ENCODE data around the gene DIPK1A. TPM values are rescaled to one million over a fixed set of nuclear protein-coding genes. Genes with fewer than 3 reads are reported as not detected.

The DIPK1A gene
- total RNA-seq = 4.6 TPM
- long read RNA-seq, transcript FAM69A-201 (5 exons, 2,574 nt) = major isoform, 8 of 17 reads
- long read RNA-seq, partial matches to known transcripts = 0 of 17 reads
- long read RNA-seq, other reads (novel, unspliced or antisense) = 7 of 17 reads

GRCh38 chr1:92961131-92961895 lies at the start of gene DIPK1A:
TSS of gene DIPK1A (minus strand) at chr1:92961462. CDS start at chr1:92961429, 33 bp downstream.
- ATAC-seq = peak; percentile 90
- intact Hi-C loops (cut with DNase I) = no loop called here

DNA sequence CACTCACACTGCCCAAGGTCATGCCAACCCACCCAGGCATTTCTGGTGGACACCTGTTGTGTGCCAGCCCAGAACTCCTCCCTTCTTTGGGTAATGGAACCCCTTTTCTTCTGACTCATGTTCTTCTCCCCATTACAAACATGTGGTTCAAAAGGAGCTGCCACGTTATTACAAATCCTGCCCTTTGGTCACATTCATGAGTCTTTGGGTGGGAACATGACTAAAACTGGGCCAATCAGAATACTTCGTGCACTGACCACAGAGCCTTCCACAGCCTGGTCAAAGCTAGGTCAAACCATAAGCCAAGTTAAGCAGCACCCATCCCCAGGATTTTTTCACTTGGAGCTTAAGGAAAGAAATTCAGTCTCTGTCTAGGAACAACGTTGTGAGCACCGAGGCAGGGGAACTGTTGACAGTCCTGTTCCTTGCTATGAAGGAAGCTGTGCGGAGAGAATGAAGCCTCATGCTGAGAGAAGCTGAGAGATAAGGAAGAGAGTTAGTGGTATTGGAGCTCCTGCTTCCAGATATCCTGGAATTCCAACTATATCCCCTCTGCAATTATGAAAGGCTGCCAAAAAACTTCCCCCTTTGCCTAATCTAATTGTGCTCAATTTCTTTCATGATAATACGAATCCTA lies 46.8 kb upstream of the DIPK1A start:
- intact Hi-C loops (cut with DNase I) = no loop called here
- ATAC-seq (peak; percentile 34), DNase-seq (no peak)
- Histone ChIP-seq H3K36me3 (no peaks in the 10 kb centered on the region), H3K4me3 (no peak overlapping the region), H3K27me3 (no peaks in the 10 kb centered on the region), H3K9me3 (no peaks in the 10 kb centered on the region), H3K27ac (no peak overlapping the region), H3K4me1 (no peaks in the 10 kb centered on the region)
- TF ChIP-seq CTCF (IDR thresholded peaks at IDR 0.05) = no peak

More at GRCh38 chr1:92961131-92961895, at the start of gene DIPK1A:
- Histone ChIP-seq H3K36me3 (no peaks in the 10 kb centered on the region), H3K9me3 (no peaks in the 10 kb centered on the region), H3K27ac (peak within 1 kb of the TSS; percentile 93), H3K4me1 (no peaks in the 10 kb centered on the region), H3K27me3 (no peaks in the 10 kb centered on the region), H3K4me3 (peak within 1 kb of the TSS; percentile 79)
- no peak for TF ChIP-seq CTCF (IDR thresholded peaks at IDR 0.05)
- DNase-seq = peak; percentile 89

GRCh38 chr1:93005252-93005598 lies 44.0 kb upstream of the DIPK1A start:
- DNase-seq (no peak), ATAC-seq (no peak)
- Histone ChIP-seq H3K9me3 (no peaks in the 10 kb centered on the region), H3K36me3 (no peaks in the 10 kb centered on the region), H3K27me3 (no peaks in the 10 kb centered on the region), H3K27ac (no peak overlapping the region), H3K4me1 (no peaks in the 10 kb centered on the region), H3K4me3 (no peak overlapping the region)
- no peak for TF ChIP-seq CTCF (IDR thresholded peaks at IDR 0.05)
- intact Hi-C loops (cut with DNase I) = no loop called here

DNA sequence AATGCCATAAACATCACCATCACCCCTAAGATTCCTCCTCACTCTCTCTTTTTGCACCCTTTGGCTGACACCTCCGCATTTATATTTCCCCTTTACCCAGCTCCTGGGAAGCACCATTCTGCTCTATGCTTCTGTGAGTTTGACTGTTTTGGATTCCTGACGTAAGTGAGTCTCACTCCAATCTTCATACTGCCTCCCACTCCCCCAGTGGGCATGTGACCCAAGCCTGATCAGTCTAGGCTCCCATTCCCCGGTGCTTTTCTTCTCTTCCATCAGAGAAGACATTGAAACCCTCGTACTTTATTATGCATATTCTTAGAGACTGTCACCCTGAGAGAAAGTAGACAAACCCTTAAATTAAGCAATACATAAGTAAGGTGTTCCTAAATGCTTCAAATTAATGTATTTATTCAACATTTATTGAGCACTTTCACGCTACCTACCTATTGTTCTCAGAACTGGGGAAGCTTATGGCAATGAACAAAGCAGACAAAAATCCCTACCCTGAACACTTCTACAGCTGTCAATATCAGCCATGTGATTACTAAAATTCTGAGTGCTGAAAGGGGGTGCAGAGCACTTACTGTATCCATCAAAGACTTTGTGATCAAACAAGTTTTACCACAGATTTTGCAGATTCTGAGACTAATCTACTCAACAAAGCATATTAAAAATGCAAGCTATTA lies 43.4 kb upstream of the DIPK1A start:
- intact Hi-C loops (cut with DNase I) = no loop called here
- no peak for ATAC-seq
- no peak overlapping the region for H3K27ac ChIP-seq
- H3K4me3 ChIP-seq = no peak overlapping the region
- no peaks in the 10 kb centered on the region for H3K27me3 ChIP-seq
- no peak for TF ChIP-seq CTCF (IDR thresholded peaks at IDR 0.05)
- no peaks in the 10 kb centered on the region for H3K9me3 ChIP-seq
- no peaks in the 10 kb centered on the region for H3K36me3 ChIP-seq
- DNase-seq = no peak
- H3K4me1 ChIP-seq = no peaks in the 10 kb centered on the region

GRCh38 chr1:93003981-93004380 lies 42.7 kb upstream of the DIPK1A start:
- Histone ChIP-seq H3K27ac (no peak overlapping the region), H3K4me1 (no peaks in the 10 kb centered on the region), H3K9me3 (no peaks in the 10 kb centered on the region), H3K36me3 (no peaks in the 10 kb centered on the region), H3K4me3 (no peak overlapping the region), H3K27me3 (no peaks in the 10 kb centered on the region)
- intact Hi-C loops (cut with DNase I) = no loop called here
- DNase-seq (no peak), ATAC-seq (no peak)
- TF ChIP-seq CTCF (IDR thresholded peaks at IDR 0.05) = no peak
